Measurements from ENCODE around the gene ORC3.
A peak's percentile ranks its signal among the peaks of the same experiment; 100 is the strongest.
"Not testable (repeated sequence)": the region's sequence is repeated elsewhere in the genome, so short reads cannot be mapped to it uniquely, and the experiment has no call there.

Gene ORC3

DNA sequence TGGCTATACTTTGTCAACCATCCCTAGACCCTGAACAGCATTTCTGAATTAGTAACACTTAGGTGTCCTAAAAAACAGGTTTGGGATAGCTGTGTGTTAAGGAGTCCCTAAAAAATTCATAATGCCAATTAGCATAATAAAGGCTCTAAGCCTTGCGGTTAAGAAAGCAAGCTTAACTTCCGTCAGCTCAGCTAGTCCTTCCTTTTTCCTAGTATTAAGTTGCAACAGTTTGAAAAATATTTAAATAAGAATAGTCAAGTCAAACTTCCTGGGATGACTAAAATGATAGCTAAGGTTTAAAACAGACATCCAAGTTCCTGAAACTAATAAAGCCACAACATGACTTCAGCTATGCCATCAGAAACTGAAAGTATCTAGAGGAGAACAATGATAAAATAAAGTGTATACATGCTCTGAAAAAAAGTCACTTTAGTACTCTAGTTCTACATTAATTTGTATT lies 108.6 kb downstream of the ORC3 start:
- peak in 1 of 5 donors; percentile 63 for DNase-seq

GRCh38 chr6:87699576-87699975 lies 109.6 kb downstream of the ORC3 start:
- DNase-seq = no peak

GRCh38 chr6:87700397-87701343 lies 110.7 kb downstream of the ORC3 start:
- peak in 2 of 5 donors; percentile 10 to 70 for DNase-seq

GRCh38 chr6:87701344-87701675 lies 111.4 kb downstream of the ORC3 start:
- peak in 1 of 5 donors; percentile 5 for DNase-seq

- DNase-seq = peak; percentile 90 to 98 (median 93)
Observed at GRCh38 chr6:87701676-87702588, 112.0 kb downstream of the ORC3 start, which contains the start of gene AKIRIN2. TSS of gene AKIRIN2 (minus strand) at chr6:87702233. CDS start at chr6:87701684, 549 bp downstream.

GRCh38 chr6:87702589-87702945 lies 112.6 kb downstream of the ORC3 start:
- no peak for DNase-seq

- DNase-seq = not testable (repeated sequence)
Observed at GRCh38 chr6:87703039-87703438, 113.1 kb downstream of the ORC3 start.

- peak in 1 of 5 donors; percentile 84 for DNase-seq
Observed at GRCh38 chr6:87705070-87705691, 115.2 kb downstream of the ORC3 start.

- no peak for DNase-seq
Observed at GRCh38 chr6:87706187-87706966, 116.4 kb downstream of the ORC3 start.

- DNase-seq = not testable (repeated sequence)
Observed at GRCh38 chr6:87708581-87709427, 118.9 kb downstream of the ORC3 start.

GRCh38 chr6:87710090-87710489 lies 120.2 kb downstream of the ORC3 start:
- DNase-seq = no peak

- DNase-seq = not testable (repeated sequence)
Observed at GRCh38 chr6:87712713-87713112, 122.8 kb downstream of the ORC3 start.

- peak in 1 of 5 donors; percentile 74 for DNase-seq
Observed at GRCh38 chr6:87714093-87714842, 124.3 kb downstream of the ORC3 start.

Data from T-helper 1 cell (primary cell).